GM23338 (cell line): ENCODE results near the gene PRODH2. TPM values are rescaled to one million over a fixed set of nuclear protein-coding genes. Genes with fewer than 3 reads are reported as not detected.

ENCODE experiments used
- ATAC-seq: fragments of 200-7000 bp; cut with Tn5 transposase; 3 replicates; pipeline ENCODE4 v1.9.1; 2020
- DNase-seq: peaks from one replicate; pipeline ENCODE4 v3.0.0-alpha.2; 2015; ENCODE audit warnings: low spot score
- H2AFZ ChIP-seq: fragments of 200-600 bp; sonication (generic); 2 replicates; pipeline ENCODE4 v1.8.0; 2016; ENCODE audit warnings: antibody characterized with exemption, mild to moderate bottlenecking, moderate library complexity
- H3F3A ChIP-seq: fragments of 200-600 bp; sonication (generic); replicated peaks from 2 replicates; pipeline ENCODE4 v1.8.0; 2017; ENCODE audit warnings: antibody characterized with exemption, mixed run types, low read depth
- H3K27ac ChIP-seq: fragments of 200-600 bp; sonication (generic); 2 replicates; pipeline ENCODE4 v1.6.1; 2016; ENCODE audit warnings: low read depth
- H3K27me3 ChIP-seq: fragments of 200-600 bp; sonication (generic); 2 replicates; pipeline ENCODE4 v1.8.0; 2016; ENCODE audit warnings: mild to moderate bottlenecking, mixed run types, moderate library complexity; ENCODE audit not compliant: insufficient read depth
- H3K36me3 ChIP-seq: fragments of 200-600 bp; sonication (generic); 2 replicates; pipeline ENCODE4 v1.8.0; 2016; ENCODE audit warnings: mild to moderate bottlenecking; ENCODE audit not compliant: insufficient read depth
- H3K4me1 ChIP-seq: fragments of 200-600 bp; sonication (generic); 2 replicates; pipeline ENCODE4 v1.8.0; 2016; ENCODE audit warnings: mild to moderate bottlenecking, moderate library complexity; ENCODE audit not compliant: insufficient read depth
- H3K4me2 ChIP-seq: fragments of 200-600 bp; sonication (generic); 2 replicates; pipeline ENCODE4 v1.7.1; 2017; ENCODE audit warnings: mixed run types
- H3K4me3 ChIP-seq: fragments of 200-600 bp; sonication (generic); 2 replicates; pipeline ENCODE4 v1.6.1; 2016; ENCODE audit warnings: mixed run types
- H3K79me2 ChIP-seq: fragments of 200-600 bp; sonication (generic); replicated peaks from 2 replicates; pipeline ENCODE4 v1.8.0; 2017; ENCODE audit warnings: mild to moderate bottlenecking; ENCODE audit not compliant: insufficient read depth
- H3K9me2 ChIP-seq: fragments of 200-600 bp; sonication (generic); 2 replicates; pipeline ENCODE4 v1.8.0; 2017; ENCODE audit not compliant: insufficient read depth
- H4K20me1 ChIP-seq: fragments of 200-600 bp; sonication (generic); replicated peaks from 2 replicates; pipeline ENCODE4 v1.8.0; 2017; ENCODE audit warnings: mild to moderate bottlenecking; ENCODE audit not compliant: insufficient read depth
- H3K27ac Mint-ChIP-seq: 2 replicates; pipeline ENCODE4 v1.8.0; 2020; ENCODE audit warnings: inconsistent platforms, mild to moderate bottlenecking, moderate library complexity, mixed read lengths
- H3K27me3 Mint-ChIP-seq: 3 replicates; pipeline ENCODE4 v1.8.0; 2022; ENCODE audit warnings: low read depth, mild to moderate bottlenecking, moderate library complexity, mixed read lengths, inconsistent platforms; ENCODE audit not compliant: insufficient read depth, poor library complexity
- H3K36me3 Mint-ChIP-seq: 3 replicates; pipeline ENCODE4 v1.8.0; 2021; ENCODE audit warnings: low read depth, mild to moderate bottlenecking, inconsistent platforms, moderate library complexity, mixed read lengths
- H3K4me1 Mint-ChIP-seq: 3 replicates; pipeline ENCODE4 v1.8.0; 2020; ENCODE audit warnings: mild to moderate bottlenecking, inconsistent platforms, mixed read lengths
- H3K4me3 Mint-ChIP-seq: 3 replicates; pipeline ENCODE4 v1.8.0; 2021; ENCODE audit warnings: moderate library complexity, mild to moderate bottlenecking, inconsistent platforms, mixed read lengths
- H3K9me3 Mint-ChIP-seq: 3 replicates; pipeline ENCODE4 v1.8.0; 2020; ENCODE audit warnings: moderate library complexity, mild to moderate bottlenecking, inconsistent platforms, mixed read lengths
- CREB1 ChIP-seq: fragments of 250-450 bp; sonication (Bioruptor Pico); IDR thresholded peaks from 2 replicates; pipeline ENCODE4 v1.5.0; 2020; ENCODE audit warnings: low read depth, mild to moderate bottlenecking, moderate library complexity
- EZH2 ChIP-seq: fragments of 200-600 bp; sonication (generic); IDR thresholded peaks from one replicate; pipeline ENCODE4 v1.8.0; 2017; ENCODE audit warnings: antibody characterized with exemption, mild to moderate bottlenecking, low read depth; ENCODE audit not compliant: unreplicated experiment
- EZH2phosphoT487 ChIP-seq: fragments of 200-600 bp; sonication (generic); IDR thresholded peaks from one replicate; pipeline ENCODE4 v1.8.1; 2018; ENCODE audit warnings: antibody characterized with exemption; ENCODE audit not compliant: unreplicated experiment
- JUNB ChIP-seq: IDR thresholded peaks from one replicate; pipeline ENCODE4 v1.6.1; 2016; ENCODE audit warnings: antibody characterized with exemption; ENCODE audit not compliant: unreplicated experiment
- NANOG ChIP-seq: IDR thresholded peaks from 2 replicates; pipeline ENCODE4 v1.6.1; 2016; ENCODE audit warnings: antibody characterized with exemption, borderline replicate concordance
- POLR2AphosphoS5 ChIP-seq: IDR thresholded peaks from 2 replicates; pipeline ENCODE4 v1.6.1; 2016; ENCODE audit warnings: antibody characterized with exemption, low read depth
- STAT1 ChIP-seq: IDR thresholded peaks from one replicate; pipeline ENCODE4 v1.6.1; 2016; ENCODE audit warnings: antibody characterized with exemption; ENCODE audit not compliant: unreplicated experiment
- ZNF114 ChIP-seq: fragments of 250-450 bp; sonication (Bioruptor Pico); IDR thresholded peaks from 2 replicates; pipeline ENCODE4 v1.5.0; 2020; ENCODE audit warnings: mild to moderate bottlenecking, moderate library complexity
- ZNF331 ChIP-seq: fragments of 250-450 bp; sonication (Bioruptor Pico); IDR thresholded peaks from 2 replicates; pipeline ENCODE4 v1.5.0; 2020; ENCODE audit warnings: low read depth, mild to moderate bottlenecking, moderate library complexity
- polyA plus RNA-seq: library from polyadenylated mRNA; unstranded; fragments of >200 nt; fragmentation: Nextera tagmentation; extraction: Ambion mirVana; gene quantifications from 2 replicates; pipeline ENCODE4 v1.2.1, GENCODE V29; 2016
- total RNA-seq: library from RNA; depleted of rRNA; stranded (reverse); fragments of >200 nt; shearing (Covaris generic); gene quantifications from 2 replicates; pipeline ENCODE4 v1.2.3, GENCODE V29; 2014
- TF ChIP-seq, protein P1 (sequence below), 2 experiments: fragments of 200-600 bp in 1 of 2; sonication (generic) in 1 of 2; conservative IDR thresholded peaks; 2 replicates each; pipeline versions ENCODE4 v1.5.1 to v1.6.1; 2016 to 2017; ENCODE audit warnings: antibody characterized with exemption in 2 of 2, low read depth in 2 of 2, mild to moderate bottlenecking in 2 of 2, moderate library complexity in 1 of 2
- TF ChIP-seq, protein P2 (sequence below): IDR thresholded peaks from 2 replicates; pipeline ENCODE4 v1.6.1; 2016; ENCODE audit warnings: antibody characterized with exemption
- TF ChIP-seq, protein P3 (sequence below): fragments of 250-450 bp; sonication (Bioruptor Pico); IDR thresholded peaks from 2 replicates; pipeline ENCODE4 v1.5.0; 2020; ENCODE audit warnings: mild to moderate bottlenecking, moderate library complexity
- TF ChIP-seq, protein P4 (sequence below): IDR thresholded peaks from one replicate; pipeline ENCODE4 v1.6.1; 2018; ENCODE audit warnings: antibody characterized with exemption; ENCODE audit not compliant: unreplicated experiment

The PRODH2 gene
- total and polyA plus RNA-seq, 2 experiments from 2014 or later: not detected

DNA sequence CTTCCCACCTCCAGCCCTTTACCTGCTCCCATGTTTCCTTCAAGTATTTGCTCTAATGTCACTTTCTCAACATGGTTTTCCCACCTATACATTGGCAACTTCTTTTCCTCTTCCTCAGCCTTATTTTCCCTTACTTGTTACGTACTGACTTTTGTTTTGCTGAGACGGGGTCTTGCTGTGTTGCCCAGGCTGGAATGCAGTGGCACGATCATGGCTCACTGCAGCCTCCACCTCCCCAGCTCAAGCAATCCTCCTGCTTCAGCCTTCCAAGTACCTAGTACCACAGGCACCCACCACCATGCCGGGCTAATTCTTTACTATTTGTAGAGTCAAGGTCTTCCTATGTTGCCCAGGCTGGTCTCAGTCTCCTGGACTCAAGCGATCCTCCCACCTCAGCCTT, 5.0 kb downstream of the PRODH2 start:
- no peak overlapping the region for H3K4me2 ChIP-seq
- H3K9me3 Mint-ChIP-seq: no peaks in the 10 kb centered on the region
- H3K9me2 ChIP-seq: no peaks in the 10 kb centered on the region
- H3F3A ChIP-seq: no peaks in the 10 kb centered on the region
- H3K27ac ChIP-seq: no peak overlapping the region
- H3K4me3 ChIP-seq: no peak overlapping the region
- TF ChIP-seq ZNF114 (CRISPR knock-in tag) (no peak), STAT1 (no peak), EZH2phosphoT487 (no peak), JUNB (no peak), POLR2AphosphoS5 (no peak), CREB1 (CRISPR knock-in tag) (no peak), ZNF331 (CRISPR knock-in tag) (no peak), EZH2 (no peak), NANOG (no peak)
- TF ChIP-seq, protein P1, sequence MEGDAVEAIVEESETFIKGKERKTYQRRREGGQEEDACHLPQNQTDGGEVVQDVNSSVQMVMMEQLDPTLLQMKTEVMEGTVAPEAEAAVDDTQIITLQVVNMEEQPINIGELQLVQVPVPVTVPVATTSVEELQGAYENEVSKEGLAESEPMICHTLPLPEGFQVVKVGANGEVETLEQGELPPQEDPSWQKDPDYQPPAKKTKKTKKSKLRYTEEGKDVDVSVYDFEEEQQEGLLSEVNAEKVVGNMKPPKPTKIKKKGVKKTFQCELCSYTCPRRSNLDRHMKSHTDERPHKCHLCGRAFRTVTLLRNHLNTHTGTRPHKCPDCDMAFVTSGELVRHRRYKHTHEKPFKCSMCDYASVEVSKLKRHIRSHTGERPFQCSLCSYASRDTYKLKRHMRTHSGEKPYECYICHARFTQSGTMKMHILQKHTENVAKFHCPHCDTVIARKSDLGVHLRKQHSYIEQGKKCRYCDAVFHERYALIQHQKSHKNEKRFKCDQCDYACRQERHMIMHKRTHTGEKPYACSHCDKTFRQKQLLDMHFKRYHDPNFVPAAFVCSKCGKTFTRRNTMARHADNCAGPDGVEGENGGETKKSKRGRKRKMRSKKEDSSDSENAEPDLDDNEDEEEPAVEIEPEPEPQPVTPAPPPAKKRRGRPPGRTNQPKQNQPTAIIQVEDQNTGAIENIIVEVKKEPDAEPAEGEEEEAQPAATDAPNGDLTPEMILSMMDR (conservative IDR thresholded peaks at IDR 0.05; ENCODE audit: low read depth in 2 of 2): no peak
- TF ChIP-seq, protein P2, sequence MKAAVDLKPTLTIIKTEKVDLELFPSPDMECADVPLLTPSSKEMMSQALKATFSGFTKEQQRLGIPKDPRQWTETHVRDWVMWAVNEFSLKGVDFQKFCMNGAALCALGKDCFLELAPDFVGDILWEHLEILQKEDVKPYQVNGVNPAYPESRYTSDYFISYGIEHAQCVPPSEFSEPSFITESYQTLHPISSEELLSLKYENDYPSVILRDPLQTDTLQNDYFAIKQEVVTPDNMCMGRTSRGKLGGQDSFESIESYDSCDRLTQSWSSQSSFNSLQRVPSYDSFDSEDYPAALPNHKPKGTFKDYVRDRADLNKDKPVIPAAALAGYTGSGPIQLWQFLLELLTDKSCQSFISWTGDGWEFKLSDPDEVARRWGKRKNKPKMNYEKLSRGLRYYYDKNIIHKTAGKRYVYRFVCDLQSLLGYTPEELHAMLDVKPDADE: no peak
- TF ChIP-seq, protein P3, sequence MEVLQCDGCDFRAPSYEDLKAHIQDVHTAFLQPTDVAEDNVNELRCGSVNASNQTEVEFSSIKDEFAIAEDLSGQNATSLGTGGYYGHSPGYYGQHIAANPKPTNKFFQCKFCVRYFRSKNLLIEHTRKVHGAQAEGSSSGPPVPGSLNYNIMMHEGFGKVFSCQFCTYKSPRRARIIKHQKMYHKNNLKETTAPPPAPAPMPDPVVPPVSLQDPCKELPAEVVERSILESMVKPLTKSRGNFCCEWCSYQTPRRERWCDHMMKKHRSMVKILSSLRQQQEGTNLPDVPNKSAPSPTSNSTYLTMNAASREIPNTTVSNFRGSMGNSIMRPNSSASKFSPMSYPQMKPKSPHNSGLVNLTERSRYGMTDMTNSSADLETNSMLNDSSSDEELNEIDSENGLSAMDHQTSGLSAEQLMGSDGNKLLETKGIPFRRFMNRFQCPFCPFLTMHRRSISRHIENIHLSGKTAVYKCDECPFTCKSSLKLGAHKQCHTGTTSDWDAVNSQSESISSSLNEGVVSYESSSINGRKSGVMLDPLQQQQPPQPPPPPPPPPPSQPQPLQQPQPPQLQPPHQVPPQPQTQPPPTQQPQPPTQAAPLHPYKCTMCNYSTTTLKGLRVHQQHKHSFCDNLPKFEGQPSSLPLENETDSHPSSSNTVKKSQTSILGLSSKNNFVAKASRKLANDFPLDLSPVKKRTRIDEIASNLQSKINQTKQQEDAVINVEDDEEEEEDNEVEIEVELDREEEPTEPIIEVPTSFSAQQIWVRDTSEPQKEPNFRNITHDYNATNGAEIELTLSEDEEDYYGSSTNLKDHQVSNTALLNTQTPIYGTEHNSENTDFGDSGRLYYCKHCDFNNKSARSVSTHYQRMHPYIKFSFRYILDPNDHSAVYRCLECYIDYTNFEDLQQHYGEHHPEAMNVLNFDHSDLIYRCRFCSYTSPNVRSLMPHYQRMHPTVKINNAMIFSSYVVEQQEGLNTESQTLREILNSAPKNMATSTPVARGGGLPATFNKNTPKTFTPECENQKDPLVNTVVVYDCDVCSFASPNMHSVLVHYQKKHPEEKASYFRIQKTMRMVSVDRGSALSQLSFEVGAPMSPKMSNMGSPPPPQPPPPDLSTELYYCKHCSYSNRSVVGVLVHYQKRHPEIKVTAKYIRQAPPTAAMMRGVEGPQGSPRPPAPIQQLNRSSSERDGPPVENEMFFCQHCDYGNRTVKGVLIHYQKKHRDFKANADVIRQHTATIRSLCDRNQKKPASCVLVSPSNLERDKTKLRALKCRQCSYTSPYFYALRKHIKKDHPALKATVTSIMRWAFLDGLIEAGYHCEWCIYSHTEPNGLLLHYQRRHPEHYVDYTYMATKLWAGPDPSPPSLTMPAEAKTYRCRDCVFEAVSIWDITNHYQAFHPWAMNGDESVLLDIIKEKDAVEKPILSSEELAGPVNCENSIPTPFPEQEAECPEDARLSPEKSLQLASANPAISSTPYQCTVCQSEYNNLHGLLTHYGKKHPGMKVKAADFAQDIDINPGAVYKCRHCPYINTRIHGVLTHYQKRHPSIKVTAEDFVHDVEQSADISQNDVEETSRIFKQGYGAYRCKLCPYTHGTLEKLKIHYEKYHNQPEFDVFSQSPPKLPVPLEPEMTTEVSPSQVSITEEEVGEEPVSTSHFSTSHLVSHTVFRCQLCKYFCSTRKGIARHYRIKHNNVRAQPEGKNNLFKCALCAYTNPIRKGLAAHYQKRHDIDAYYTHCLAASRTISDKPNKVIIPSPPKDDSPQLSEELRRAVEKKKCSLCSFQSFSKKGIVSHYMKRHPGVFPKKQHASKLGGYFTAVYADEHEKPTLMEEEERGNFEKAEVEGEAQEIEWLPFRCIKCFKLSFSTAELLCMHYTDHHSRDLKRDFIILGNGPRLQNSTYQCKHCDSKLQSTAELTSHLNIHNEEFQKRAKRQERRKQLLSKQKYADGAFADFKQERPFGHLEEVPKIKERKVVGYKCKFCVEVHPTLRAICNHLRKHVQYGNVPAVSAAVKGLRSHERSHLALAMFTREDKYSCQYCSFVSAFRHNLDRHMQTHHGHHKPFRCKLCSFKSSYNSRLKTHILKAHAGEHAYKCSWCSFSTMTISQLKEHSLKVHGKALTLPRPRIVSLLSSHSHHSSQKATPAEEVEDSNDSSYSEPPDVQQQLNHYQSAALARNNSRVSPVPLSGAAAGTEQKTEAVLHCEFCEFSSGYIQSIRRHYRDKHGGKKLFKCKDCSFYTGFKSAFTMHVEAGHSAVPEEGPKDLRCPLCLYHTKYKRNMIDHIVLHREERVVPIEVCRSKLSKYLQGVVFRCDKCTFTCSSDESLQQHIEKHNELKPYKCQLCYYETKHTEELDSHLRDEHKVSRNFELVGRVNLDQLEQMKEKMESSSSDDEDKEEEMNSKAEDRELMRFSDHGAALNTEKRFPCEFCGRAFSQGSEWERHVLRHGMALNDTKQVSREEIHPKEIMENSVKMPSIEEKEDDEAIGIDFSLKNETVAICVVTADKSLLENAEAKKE (CRISPR knock-in tag): no peak
- TF ChIP-seq, protein P4, sequence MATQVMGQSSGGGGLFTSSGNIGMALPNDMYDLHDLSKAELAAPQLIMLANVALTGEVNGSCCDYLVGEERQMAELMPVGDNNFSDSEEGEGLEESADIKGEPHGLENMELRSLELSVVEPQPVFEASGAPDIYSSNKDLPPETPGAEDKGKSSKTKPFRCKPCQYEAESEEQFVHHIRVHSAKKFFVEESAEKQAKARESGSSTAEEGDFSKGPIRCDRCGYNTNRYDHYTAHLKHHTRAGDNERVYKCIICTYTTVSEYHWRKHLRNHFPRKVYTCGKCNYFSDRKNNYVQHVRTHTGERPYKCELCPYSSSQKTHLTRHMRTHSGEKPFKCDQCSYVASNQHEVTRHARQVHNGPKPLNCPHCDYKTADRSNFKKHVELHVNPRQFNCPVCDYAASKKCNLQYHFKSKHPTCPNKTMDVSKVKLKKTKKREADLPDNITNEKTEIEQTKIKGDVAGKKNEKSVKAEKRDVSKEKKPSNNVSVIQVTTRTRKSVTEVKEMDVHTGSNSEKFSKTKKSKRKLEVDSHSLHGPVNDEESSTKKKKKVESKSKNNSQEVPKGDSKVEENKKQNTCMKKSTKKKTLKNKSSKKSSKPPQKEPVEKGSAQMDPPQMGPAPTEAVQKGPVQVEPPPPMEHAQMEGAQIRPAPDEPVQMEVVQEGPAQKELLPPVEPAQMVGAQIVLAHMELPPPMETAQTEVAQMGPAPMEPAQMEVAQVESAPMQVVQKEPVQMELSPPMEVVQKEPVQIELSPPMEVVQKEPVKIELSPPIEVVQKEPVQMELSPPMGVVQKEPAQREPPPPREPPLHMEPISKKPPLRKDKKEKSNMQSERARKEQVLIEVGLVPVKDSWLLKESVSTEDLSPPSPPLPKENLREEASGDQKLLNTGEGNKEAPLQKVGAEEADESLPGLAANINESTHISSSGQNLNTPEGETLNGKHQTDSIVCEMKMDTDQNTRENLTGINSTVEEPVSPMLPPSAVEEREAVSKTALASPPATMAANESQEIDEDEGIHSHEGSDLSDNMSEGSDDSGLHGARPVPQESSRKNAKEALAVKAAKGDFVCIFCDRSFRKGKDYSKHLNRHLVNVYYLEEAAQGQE: no peak
- H3K4me3 Mint-ChIP-seq: no peak overlapping the region
- no peaks in the 10 kb centered on the region for H4K20me1 ChIP-seq
- DNase-seq (no peak), ATAC-seq (no peak)
- no peaks in the 10 kb centered on the region for H3K36me3 Mint-ChIP-seq
- H3K27me3 Mint-ChIP-seq: peaks cover 11% of the 10 kb centered on the region
- H3K27ac Mint-ChIP-seq: no peak overlapping the region
- H3K27me3 ChIP-seq: no peaks in the 10 kb centered on the region
- peak overlapping the region; percentile 2; the same call in 1 of the 2 replicates for H2AFZ ChIP-seq
- H3K4me1 Mint-ChIP-seq: peaks cover 3% of the 10 kb centered on the region; the same call in 1 of the 3 replicates
- H3K79me2 ChIP-seq: no peaks in the 10 kb centered on the region
- H3K4me1 ChIP-seq: no peaks in the 10 kb centered on the region
- H3K36me3 ChIP-seq: no peaks in the 10 kb centered on the region
